GM06990 (cell line): ENCODE results near the gene HSPD1.

ENCODE experiments used
- DNase-seq: peaks from one replicate; pipeline ENCODE4 v3.0.0-alpha.2; 2011; ENCODE audit not compliant: insufficient read length; ENCODE audit errors: extremely low read depth
- H3K27me3 ChIP-seq: replicated peaks from 2 replicates; pipeline ENCODE4 v1.6.0; 2011; ENCODE audit warnings: low read length; ENCODE audit not compliant: control insufficient read depth, insufficient read depth
- H3K36me3 ChIP-seq: 2 replicates; pipeline ENCODE4 v1.5.1; 2011; ENCODE audit warnings: low read length; ENCODE audit not compliant: control insufficient read depth, insufficient read depth
- H3K4me3 ChIP-seq: replicated peaks from 2 replicates; pipeline ENCODE4 v1.5.1; 2011; ENCODE audit warnings: low read depth, mild to moderate bottlenecking, control low read depth, low read length
- TF ChIP-seq, protein P1 (sequence below): IDR thresholded peaks from 2 replicates; pipeline ENCODE4 v1.5.1; 2011; ENCODE audit warnings: low read length, control low read depth, mild to moderate bottlenecking, inconsistent platforms; ENCODE audit not compliant: insufficient read depth, poor library complexity, severe bottlenecking

The HSPD1 gene

DNA sequence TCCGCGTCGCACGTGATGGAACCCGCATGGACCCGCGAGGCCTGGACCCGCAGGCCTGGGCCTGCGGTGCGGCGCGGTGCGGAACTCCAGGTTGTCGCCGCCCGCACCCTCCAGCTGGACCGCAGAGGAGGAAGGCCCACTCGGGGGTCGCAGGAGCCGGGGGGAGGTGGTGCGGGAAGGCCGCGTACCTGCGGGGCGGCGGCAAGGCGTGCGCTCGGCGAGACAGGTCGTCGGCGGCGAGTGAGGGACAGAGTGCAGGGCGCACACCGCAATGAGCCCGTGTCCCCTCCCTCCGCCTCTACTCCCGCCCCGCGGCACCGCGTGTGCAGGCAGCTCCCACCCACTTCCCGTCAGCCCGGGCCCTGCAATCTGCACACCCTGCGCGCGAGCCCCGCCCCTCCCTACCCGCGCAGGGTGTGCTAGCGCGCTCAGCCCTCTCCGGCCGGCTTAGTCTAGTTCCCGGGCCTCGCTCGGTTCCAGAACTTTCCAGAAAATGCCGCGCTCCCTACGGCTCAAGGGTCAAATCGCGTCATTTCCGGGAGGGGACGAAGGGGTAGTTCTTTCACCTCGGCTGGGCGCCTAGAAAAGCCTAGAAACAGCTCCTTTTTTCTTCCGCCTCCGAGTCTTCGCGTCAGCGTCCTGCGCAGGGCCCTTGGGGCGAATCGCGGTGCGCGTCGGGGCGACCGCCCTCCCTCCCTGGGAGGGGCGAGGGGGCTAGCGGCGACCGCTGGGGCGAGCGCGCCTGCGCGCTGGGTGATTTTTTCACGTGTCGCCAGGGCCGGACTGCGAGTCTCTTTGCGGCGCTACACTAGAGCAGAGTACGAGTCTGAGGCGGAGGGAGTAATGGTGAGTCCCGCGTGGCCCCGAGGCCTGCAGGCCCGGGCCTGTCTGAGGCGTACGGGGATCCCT, at the start of gene HSPD1, which contains the start of gene HSPE1:
Gene HSPD1 (minus strand): TSS at position 247 of the 909 bp plus-strand sequence. CDS start 992 bp downstream, outside the sequence.
Gene HSPE1 (plus strand): TSS at position 786 of the 909 bp plus-strand sequence. CDS start 58 bp downstream, at position 844.
- H3K4me3 ChIP-seq, result peak within 1 kb of the TSS; percentile 97
- peaks cover 11% of the 10 kb centered on the region for H3K36me3 ChIP-seq
- peak; percentile 100 for DNase-seq
- no peaks in the 10 kb centered on the region for H3K27me3 ChIP-seq
- TF ChIP-seq, protein P1, sequence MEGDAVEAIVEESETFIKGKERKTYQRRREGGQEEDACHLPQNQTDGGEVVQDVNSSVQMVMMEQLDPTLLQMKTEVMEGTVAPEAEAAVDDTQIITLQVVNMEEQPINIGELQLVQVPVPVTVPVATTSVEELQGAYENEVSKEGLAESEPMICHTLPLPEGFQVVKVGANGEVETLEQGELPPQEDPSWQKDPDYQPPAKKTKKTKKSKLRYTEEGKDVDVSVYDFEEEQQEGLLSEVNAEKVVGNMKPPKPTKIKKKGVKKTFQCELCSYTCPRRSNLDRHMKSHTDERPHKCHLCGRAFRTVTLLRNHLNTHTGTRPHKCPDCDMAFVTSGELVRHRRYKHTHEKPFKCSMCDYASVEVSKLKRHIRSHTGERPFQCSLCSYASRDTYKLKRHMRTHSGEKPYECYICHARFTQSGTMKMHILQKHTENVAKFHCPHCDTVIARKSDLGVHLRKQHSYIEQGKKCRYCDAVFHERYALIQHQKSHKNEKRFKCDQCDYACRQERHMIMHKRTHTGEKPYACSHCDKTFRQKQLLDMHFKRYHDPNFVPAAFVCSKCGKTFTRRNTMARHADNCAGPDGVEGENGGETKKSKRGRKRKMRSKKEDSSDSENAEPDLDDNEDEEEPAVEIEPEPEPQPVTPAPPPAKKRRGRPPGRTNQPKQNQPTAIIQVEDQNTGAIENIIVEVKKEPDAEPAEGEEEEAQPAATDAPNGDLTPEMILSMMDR, result no peak

DNA sequence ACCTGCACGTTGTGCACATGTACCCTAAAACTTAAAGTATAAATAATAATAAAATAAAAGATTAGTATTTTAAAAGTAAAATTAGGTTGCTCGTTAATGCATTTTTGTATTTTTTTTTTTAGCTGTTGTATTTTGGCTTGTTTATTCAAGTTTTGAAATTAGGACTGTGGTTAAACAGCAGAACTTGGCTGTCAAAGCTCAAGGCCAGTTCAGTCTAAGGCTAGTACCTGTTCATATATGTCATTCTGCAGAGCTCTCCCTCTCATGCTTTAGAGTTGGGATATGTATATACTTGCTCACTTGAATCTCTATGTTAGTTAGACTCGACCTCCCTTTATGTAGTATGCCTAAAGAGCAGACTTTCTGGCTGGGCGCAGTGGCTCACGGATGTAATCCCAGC, 48.9 kb upstream of the HSPD1 start:
- DNase-seq, result no peak

DNA sequence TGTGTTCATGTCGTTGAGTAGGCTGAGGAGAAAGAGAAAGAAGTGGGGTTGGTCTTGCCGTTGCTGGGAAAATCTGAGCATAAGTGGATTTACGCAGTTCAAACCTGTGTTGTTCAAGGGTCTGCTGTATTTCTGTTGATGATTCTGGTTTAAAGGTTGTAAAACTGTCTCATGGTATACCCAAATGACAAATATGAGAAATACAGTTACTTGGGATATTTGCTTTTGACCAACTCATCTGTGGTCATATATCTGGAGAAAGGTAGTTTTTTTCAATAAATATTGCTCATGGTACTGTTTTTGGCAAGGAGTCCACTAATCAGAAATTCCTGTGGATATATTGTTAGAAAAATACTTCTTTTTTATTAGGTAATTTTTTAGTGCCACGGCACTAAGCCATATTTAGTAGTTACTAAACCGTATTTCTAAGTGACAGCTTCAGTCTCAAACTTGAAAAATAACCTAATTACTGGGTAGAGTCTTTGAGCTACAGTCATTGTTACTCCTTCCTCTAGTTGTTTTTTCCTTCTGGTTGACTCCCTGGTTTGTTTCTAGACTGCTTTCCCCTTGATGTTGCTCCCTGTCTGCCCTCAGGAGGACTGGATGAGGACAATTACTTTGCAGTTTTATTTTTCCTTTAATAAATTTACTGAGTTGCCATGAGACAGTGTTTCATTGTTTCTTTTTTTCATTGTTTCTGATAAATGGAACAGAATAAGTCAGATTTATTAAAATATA, 47.7 kb upstream of the HSPD1 start:
- TF ChIP-seq, protein P1, result no peak
- no peak overlapping the region for H3K4me3 ChIP-seq
- H3K36me3 ChIP-seq, result peaks cover 5% of the 10 kb centered on the region
- DNase-seq, result no peak
- no peaks in the 10 kb centered on the region for H3K27me3 ChIP-seq

More for the DNA sequence above, 48.9 kb upstream of the HSPD1 start:
- H3K4me3 ChIP-seq, result no peak overlapping the region
- TF ChIP-seq, protein P1, result no peak
- no peaks in the 10 kb centered on the region for H3K27me3 ChIP-seq
- H3K36me3 ChIP-seq, result peaks cover 3% of the 10 kb centered on the region

DNA sequence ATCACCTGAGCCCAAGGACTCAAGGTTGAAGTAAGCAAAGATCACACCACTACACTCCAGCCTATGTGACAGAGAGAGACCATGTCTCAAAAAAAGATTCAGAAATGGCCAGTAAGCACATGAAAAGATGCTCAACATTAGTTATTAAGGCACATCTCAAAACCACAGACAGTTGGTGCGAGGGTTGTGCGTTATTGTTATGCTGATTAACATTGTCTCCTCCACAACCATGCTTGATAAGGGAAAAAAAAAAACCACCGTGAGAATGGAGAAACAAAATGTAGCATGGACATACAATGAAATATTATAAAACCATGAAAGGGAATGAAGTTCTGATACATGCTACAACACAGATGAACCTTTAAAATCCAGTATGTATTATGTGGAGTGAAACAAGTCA, 43.6 kb upstream of the HSPD1 start:
- H3K27me3 ChIP-seq, result no peaks in the 10 kb centered on the region
- DNase-seq, result no peak
- H3K4me3 ChIP-seq, result no peak overlapping the region
- TF ChIP-seq, protein P1, result no peak
- H3K36me3 ChIP-seq, result peaks cover 7% of the 10 kb centered on the region

DNA sequence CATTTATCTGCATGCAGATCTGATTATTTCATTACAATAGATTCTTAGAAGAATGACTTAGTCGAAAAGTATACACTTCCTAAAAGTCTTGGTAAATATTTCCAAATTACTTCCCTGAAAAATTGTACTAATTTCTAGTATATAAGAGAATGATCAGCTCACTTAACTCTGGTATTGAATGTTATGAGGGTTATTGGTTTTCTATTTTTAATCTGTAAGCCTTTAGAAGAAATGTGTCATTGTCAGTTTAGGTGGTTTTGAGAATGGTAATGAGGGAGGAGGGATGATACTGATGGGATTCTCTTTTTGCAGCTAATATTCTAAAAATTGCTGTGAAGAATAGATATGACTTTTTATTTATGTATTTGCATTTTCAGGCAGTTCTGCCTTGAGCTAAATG, 40.1 kb upstream of the HSPD1 start:
- Histone ChIP-seq H3K27me3 (no peaks in the 10 kb centered on the region), H3K4me3 (no peak overlapping the region), H3K36me3 (peaks cover 10% of the 10 kb centered on the region)
- no peak for DNase-seq
- TF ChIP-seq, protein P1, result no peak
